H1 (cell line): ENCODE measurements around the gene KRT78. TPM values are rescaled to one million over a fixed set of nuclear protein-coding genes. Genes with fewer than 3 reads are reported as not detected.
A peak's percentile ranks its signal among the peaks of the same experiment; 100 is the strongest.

ENCODE experiments used
- CTCF ChIA-PET: fragments of 300-600 bp; sonication (Branson Sonifier 250); formaldehyde crosslinking; loops from one replicate; lab custom pipeline; 2021; ENCODE audit not compliant: partially characterized antibody; lab: Charles Lee
- POLR2A ChIA-PET: fragments of 300-600 bp; sonication (Branson Sonifier 250); formaldehyde crosslinking; loops from one replicate; lab custom pipeline; 2021; ENCODE audit warnings: inconsistent platforms; ENCODE audit not compliant: partially characterized antibody; lab: Charles Lee
- DNase-seq, 2 experiments: peaks; one replicate each; pipeline versions ENCODE4 v3.0.0 to v3.0.0-alpha.2; 2010 to 2022; ENCODE audit warnings: low spot score in 2 of 2, low read depth in 1 of 2, mixed read lengths in 1 of 2
- FAIRE-seq: peaks from 2 replicates; lab custom pipeline; 2011; peaks lifted over from hg19 to GRCh38; lab: Jason Lieb, UNC
- H2AFZ ChIP-seq: 2 replicates; pipeline ENCODE4 v1.8.1; 2012; ENCODE audit warnings: low read length, inconsistent platforms
- H2AK5ac ChIP-seq: 2 replicates; pipeline ENCODE4 v1.6.1; 2013; ENCODE audit warnings: low read depth, low read length
- H2BK120ac ChIP-seq: replicated peaks from 2 replicates; pipeline ENCODE3; 2013; ENCODE audit warnings: low read depth, low read length, inconsistent platforms
- H2BK12ac ChIP-seq: 2 replicates; pipeline ENCODE4 v1.6.1; 2013; ENCODE audit warnings: low read depth, low read length
- H2BK15ac ChIP-seq: 2 replicates; pipeline ENCODE4 v1.6.1; 2013; ENCODE audit warnings: low read length
- H2BK20ac ChIP-seq: 2 replicates; pipeline ENCODE4 v1.6.1; 2013; ENCODE audit warnings: low read length
- H2BK5ac ChIP-seq: 2 replicates; pipeline ENCODE4 v1.6.1; 2013; ENCODE audit warnings: low read depth, low read length
- H3K14ac ChIP-seq: 2 replicates; pipeline ENCODE4 v1.6.1; 2013; ENCODE audit warnings: inconsistent platforms; ENCODE audit not compliant: insufficient read length
- H3K18ac ChIP-seq: 2 replicates; pipeline ENCODE4 v1.6.1; 2013; ENCODE audit warnings: low read length; ENCODE audit errors: extremely low read depth
- H3K23ac ChIP-seq: 2 replicates; pipeline ENCODE4 v1.6.1; 2013; ENCODE audit warnings: inconsistent platforms; ENCODE audit not compliant: insufficient read length
- H3K23me2 ChIP-seq: 2 replicates; pipeline ENCODE4 v1.6.1; 2013; ENCODE audit warnings: low read depth, low read length
- H3K27ac ChIP-seq: 2 replicates; pipeline ENCODE4 v1.6.1; 2011; ENCODE audit warnings: low read depth, low read length, inconsistent platforms
- H3K27me3 ChIP-seq, 4 experiments: replicated peaks in 1 of 4; 1 replicate in 1 of 4; 2 replicates in 3 of 4; pipeline versions ENCODE4 v1.6.1 to v1.8.1; 2011 to 2013; ENCODE audit warnings: low read length in 3 of 4, mild to moderate bottlenecking in 3 of 4, inconsistent platforms in 2 of 4, mixed read lengths in 2 of 4, moderate library complexity in 1 of 4; ENCODE audit not compliant: control insufficient read depth in 3 of 4, insufficient read depth in 3 of 4; ENCODE audit errors: extremely low read depth in 1 of 4
- H3K36me3 ChIP-seq, 4 experiments: 2 replicates each; pipeline versions ENCODE4 v1.6.1 to v1.8.1; 2011 to 2013; ENCODE audit warnings: mild to moderate bottlenecking in 4 of 4, low read length in 3 of 4, moderate library complexity in 2 of 4, control low read depth in 1 of 4, inconsistent platforms in 1 of 4; ENCODE audit not compliant: insufficient read depth in 4 of 4, control insufficient read depth in 2 of 4
- H3K4ac ChIP-seq: replicated peaks from 2 replicates; pipeline ENCODE3; 2013; ENCODE audit warnings: low read length, low read depth, mixed read lengths, inconsistent platforms; ENCODE audit not compliant: insufficient read length
- H3K4me1 ChIP-seq, 4 experiments: replicated peaks in 1 of 4; 1 replicate in 1 of 4; 2 replicates in 3 of 4; pipeline versions ENCODE4 v1.6.1 to v1.8.1; 2011 to 2013; ENCODE audit warnings: low read length in 3 of 4, inconsistent platforms in 2 of 4, mixed read lengths in 1 of 4; ENCODE audit not compliant: insufficient read depth in 4 of 4, control insufficient read depth in 3 of 4
- H3K4me2 ChIP-seq, 2 experiments: 2 replicates each; pipeline versions ENCODE4 v1.6.1 to v1.8.1; 2011 to 2013; ENCODE audit warnings: low read depth in 2 of 2, low read length in 2 of 2, control low read depth in 1 of 2, inconsistent platforms in 1 of 2, mild to moderate bottlenecking in 1 of 2; ENCODE audit not compliant: insufficient read depth in 1 of 2
- H3K4me3 ChIP-seq, 4 experiments: fragments of 200-600, 300-600 bp in 1 of 4; sonication (generic), shearing (Covaris generic), sonication (Bioruptor Twin) in 1 of 4; 2 replicates each; pipeline versions ENCODE4 v1.5.1 to v1.8.1; 2011 to 2016; ENCODE audit warnings: low read length in 4 of 4, low read depth in 3 of 4, control low read depth in 2 of 4, inconsistent platforms in 2 of 4, mild to moderate bottlenecking in 2 of 4, mixed read lengths in 1 of 4, moderate library complexity in 1 of 4; ENCODE audit not compliant: insufficient read depth in 2 of 4; ENCODE audit errors: extremely low read depth in 1 of 4
- H3K56ac ChIP-seq: replicated peaks from 2 replicates; pipeline ENCODE3; 2013; ENCODE audit warnings: low read depth, mild to moderate bottlenecking, mixed read lengths, low read length, inconsistent platforms; ENCODE audit not compliant: insufficient read length
- H3K79me1 ChIP-seq: 2 replicates; pipeline ENCODE4 v1.6.1; 2013; ENCODE audit warnings: low read depth, low read length, control low read depth
- H3K79me2 ChIP-seq, 2 experiments: 2 replicates each; pipeline versions ENCODE4 v1.6.1 to v1.8.1; 2012 to 2013; ENCODE audit warnings: low read length in 2 of 2, mild to moderate bottlenecking in 2 of 2, inconsistent platforms in 1 of 2; ENCODE audit not compliant: insufficient read depth in 2 of 2, control insufficient read depth in 1 of 2
- H3K9ac ChIP-seq, 4 experiments: replicated peaks in 1 of 4; 1 replicate in 1 of 4; 2 replicates in 3 of 4; pipeline versions ENCODE4 v1.6.1 to v1.8.1; 2011 to 2013; ENCODE audit warnings: low read depth in 3 of 4, low read length in 3 of 4, control low read depth in 2 of 4, mild to moderate bottlenecking in 2 of 4, moderate library complexity in 2 of 4, inconsistent platforms in 1 of 4; ENCODE audit errors: extremely low read depth in 1 of 4
- H3K9me3 ChIP-seq, 2 experiments: 2 replicates each; pipeline versions ENCODE4 v1.6.1 to v1.8.1; 2012 to 2013; ENCODE audit warnings: mild to moderate bottlenecking in 2 of 2, moderate library complexity in 2 of 2, control low read depth in 1 of 2, inconsistent platforms in 1 of 2, low read depth in 1 of 2, low read length in 1 of 2, mixed read lengths in 1 of 2; ENCODE audit not compliant: insufficient read depth in 2 of 2
- H4K20me1 ChIP-seq, 2 experiments: replicated peaks in 1 of 2; 2 replicates each; pipeline versions ENCODE3 to v1.8.1; 2011 to 2013; ENCODE audit warnings: inconsistent platforms in 2 of 2, low read length in 2 of 2, mild to moderate bottlenecking in 1 of 2; ENCODE audit not compliant: insufficient read depth in 2 of 2, control insufficient read depth in 1 of 2
- H4K5ac ChIP-seq: 2 replicates; pipeline ENCODE4 v1.6.1; 2013; ENCODE audit warnings: low read length, low read depth, mixed read lengths, inconsistent platforms; ENCODE audit not compliant: insufficient read length
- H4K8ac ChIP-seq: 2 replicates; pipeline ENCODE4 v1.8.0; 2013; ENCODE audit warnings: mild to moderate bottlenecking, moderate library complexity, low read length, inconsistent platforms; ENCODE audit not compliant: insufficient read depth; ENCODE audit errors: extremely low read depth
- H4K91ac ChIP-seq: replicated peaks from 2 replicates; pipeline ENCODE3; 2013; ENCODE audit warnings: low read length, mixed read lengths, inconsistent platforms; ENCODE audit not compliant: insufficient read length
- CBX5 ChIP-seq: fragments of 300-800, 300-1000 bp; sonication (generic); IDR thresholded peaks from 2 replicates; pipeline ENCODE4 v1.7.1; 2016; ENCODE audit warnings: antibody characterized with exemption, low read length, low read depth
- CHD1 ChIP-seq: IDR thresholded peaks from 2 replicates; pipeline ENCODE4 v1.6.1; 2012; ENCODE audit warnings: low read depth, low read length, improper control_type of control experiment
- GTF2F1 ChIP-seq: IDR thresholded peaks from 2 replicates; pipeline ENCODE4 v1.6.1; 2012; ENCODE audit warnings: low read depth, low read length, improper control_type of control experiment, borderline replicate concordance
- MAX ChIP-seq: IDR thresholded peaks from 2 replicates; pipeline ENCODE4 v1.6.1; 2012; ENCODE audit warnings: inconsistent platforms
- NRF1 ChIP-seq: IDR thresholded peaks from 2 replicates; pipeline ENCODE4 v1.6.1; 2011; ENCODE audit warnings: mild to moderate bottlenecking, low read depth, low read length, improper control_type of control experiment
- RNF2 ChIP-seq: fragments of 200-900, 300-1000 bp; sonication (generic); IDR thresholded peaks from 2 replicates; pipeline ENCODE4 v1.7.1; 2016; ENCODE audit warnings: borderline replicate concordance, low read depth, mild to moderate bottlenecking, antibody characterized with exemption, low read length; ENCODE audit not compliant: poor library complexity, severe bottlenecking; ENCODE audit errors: missing control alignments
- SP2 ChIP-seq: IDR thresholded peaks from 2 replicates; pipeline ENCODE4 v1.6.1; 2012; ENCODE audit warnings: mild to moderate bottlenecking, low read length, inconsistent platforms
- WGBS, 2 experiments: shearing (Covaris generic) in 1 of 2; methylation state at CpG; one replicate each; pipeline versions ENCODE4 v1.1.6 to v1.1.7; 2013 to 2015; ENCODE audit warnings: low lambda C conversion rate in 2 of 2, mixed read lengths in 2 of 2, inconsistent platforms in 1 of 2, low coverage in 1 of 2, missing lambda C conversion rate in 1 of 2; ENCODE audit not compliant: insufficient replicate concordance in 2 of 2, insufficient coverage in 1 of 2, insufficient read length in 1 of 2; ENCODE audit errors: extremely low coverage in 1 of 2, missing lambda C conversion rate in 1 of 2; 5-methylcytosine and 5-hydroxymethylcytosine counted together
- polyA plus RNA-seq, 7 experiments: library from polyadenylated mRNA; depleted of rRNA in 3 of 7; stranded (reverse) in 5 of 7; unstranded in 2 of 7; fragments of >200 nt in 5 of 7; fragments of 200-250 nt in 2 of 7; gene quantifications; 1 replicate in 5 of 7; 2 replicates in 1 of 7; 4 replicates in 1 of 7; pipeline versions ENCODE4 v1.2.1 to v1.2.3, GENCODE V29; 2011 to 2013; ENCODE audit warnings: missing spikeins in 2 of 7, mixed read lengths in 2 of 7
- total RNA-seq: library from RNA; stranded (reverse); fragmentation: NEBNext Ultra II Directional; extraction: Animal tissue kit (Norgen Biotek cat#: 25700); gene quantifications from 2 replicates; pipeline ENCODE4 v1.2.1, GENCODE V29; 2021

KRT78 gene
- total and polyA plus RNA-seq, 2 of the 8 experiments (the other 6 are each of a cell fraction or from before 2014, with no cell fraction given) = not detected

DNA sequence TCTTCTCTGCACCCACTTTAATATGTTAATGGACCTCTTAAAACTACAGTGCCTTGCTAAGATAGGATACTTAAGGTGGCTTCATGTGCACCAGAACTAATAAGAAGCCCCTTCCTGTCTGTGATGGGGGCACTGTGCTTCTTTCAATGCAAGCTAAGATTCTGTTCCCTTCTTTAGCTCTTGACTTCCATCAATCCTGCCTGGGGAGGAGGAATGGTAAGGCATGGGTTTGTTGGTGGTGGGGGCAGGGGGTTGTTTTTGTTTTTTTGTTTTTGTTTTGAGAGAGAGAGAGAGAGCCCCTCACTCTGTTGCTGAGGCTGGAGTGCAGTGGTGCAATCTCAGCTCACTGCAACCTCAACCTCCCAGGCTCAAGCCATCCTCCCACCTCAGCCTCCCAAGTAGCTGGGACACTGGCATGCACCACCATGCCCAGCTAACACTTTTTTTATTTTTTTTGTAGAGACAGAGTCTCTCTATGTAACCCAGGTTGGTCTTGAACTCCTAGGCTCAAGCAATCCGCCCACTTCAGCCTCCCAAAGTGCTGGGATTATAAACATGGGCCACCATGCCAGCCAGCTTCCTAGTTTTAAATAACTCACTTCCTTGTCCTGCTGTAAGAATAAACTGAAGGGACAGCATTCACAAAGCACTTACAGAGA, 48.4 kb downstream of the KRT78 start:
- Histone ChIP-seq H2AK5ac (no peak overlapping the region), H2BK5ac (no peak overlapping the region; the same call in 1 of the 2 replicates), H3K23ac (no peak overlapping the region), H4K5ac (no peak overlapping the region), H3K79me2 (no peaks in the 10 kb centered on the region), H3K79me1 (no peaks in the 10 kb centered on the region), H3K4ac (no peak overlapping the region), H2BK120ac (no peak overlapping the region), H3K27ac (no peak overlapping the region), H3K4me1 (peaks cover 0 to 14% (median 5%) of the 10 kb centered on the region in 4 experiments; a peak in 6 of 7 replicates), H3K27me3 (no peaks in the 10 kb centered on the region), H4K91ac (no peak overlapping the region), H3K23me2 (peaks cover 2% of the 10 kb centered on the region; the same call in 1 of the 2 replicates), H3K9ac (no peak overlapping the region), H2BK20ac (0 out of 2 replicates have a peak overlapping the region, but pooled peaks have one; percentile 18), H3K4me3 (no peak overlapping the region), H2BK15ac (no peak overlapping the region), H3K9me3 (no peaks in the 10 kb centered on the region; a peak in 1 of 4 replicates), H3K36me3 (no peaks in the 10 kb centered on the region), H4K8ac (no peak overlapping the region)
- 69% methylated on average over 1 of the region's 1 CpG; no CpG with 5 or more reads in 1 of the 2 experiments for WGBS, 2 experiments
- CTCF ChIA-PET = interaction anchor here (0.5 to 3.3 kb wide), 8 partner anchors 9 to 545 kb away, joined by 3 to 20 read pairs (median 3); partner anchors contain the start of gene KRT4
- POLR2A ChIA-PET = no interaction called here
- TF ChIP-seq MAX (no peak), GTF2F1 (no peak), CHD1 (no peak), RNF2 (no peak), CBX5 (no peak), NRF1 (no peak), SP2 (no peak)
- TF ChIP-seq, all 59 proteins: peak for 0
- Histone ChIP-seq H2BK12ac (no peak overlapping the region), H3K4me2 (peak overlapping the region in 1 of 2 experiments; percentile 34; a peak in 1 of 4 replicates), H3K56ac (no peak overlapping the region), H3K18ac (no peak overlapping the region), H3K14ac (no peak overlapping the region), H4K20me1 (no peaks in the 10 kb centered on the region), H2AFZ (no peak overlapping the region)
- FAIRE-seq (no peak), DNase-seq (no peak)
